GM12874 (cell line): Measurements from ENCODE around the gene CEPT1.

Experiments
- CTCF ChIP-seq: IDR thresholded peaks from 2 replicates; pipeline ENCODE4 v1.5.1; 2011; ENCODE audit warnings: low read depth, mild to moderate bottlenecking, control low read depth, low read length, moderate library complexity; ENCODE audit not compliant: insufficient read depth

Gene CEPT1

DNA sequence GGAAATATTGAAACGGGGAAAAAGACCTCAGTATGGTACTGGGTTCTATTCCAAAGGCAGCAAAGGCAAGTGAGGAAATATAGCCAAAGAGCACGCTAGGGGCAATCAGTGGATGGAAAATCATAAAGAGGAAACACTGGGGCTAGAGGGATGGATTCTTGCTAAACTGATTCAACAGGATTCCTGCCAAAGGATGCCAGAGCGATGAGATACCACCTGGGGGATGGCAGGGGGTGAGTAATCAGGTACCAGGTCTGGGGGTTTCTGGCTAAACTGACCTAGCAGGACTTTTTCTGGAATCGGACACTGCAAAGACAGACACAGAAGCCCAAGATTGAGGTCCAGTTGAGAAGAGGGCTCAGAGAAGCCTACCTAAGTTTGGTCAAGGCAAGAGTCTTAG, 94.2 kb downstream of the CEPT1 start:
- no peak for TF ChIP-seq CTCF
